ENCODE results near the gene DHX34.

The DHX34 gene

GRCh38 chr19:47417746-47418691, 68.9 kb downstream of the DHX34 start:
- DNase-seq (ENCODE audit: low spot score): no peak

GRCh38 chr19:47418692-47419029, 69.5 kb downstream of the DHX34 start:
- no peak for DNase-seq (ENCODE audit: low spot score)

GRCh38 chr19:47419030-47419783, 70.1 kb downstream of the DHX34 start, which contains the start of gene MEIS3:
Gene MEIS3, minus strand, starts transcription at chr19:47419527. Its CDS starts 446 bp downstream, at chr19:47419081.
- no peak for DNase-seq (ENCODE audit: low spot score)

- DNase-seq (ENCODE audit: low spot score): no peak
Observed at GRCh38 chr19:47419789-47420188, 70.7 kb downstream of the DHX34 start.

GRCh38 chr19:47421244-47421786, 72.2 kb downstream of the DHX34 start:
- DNase-seq (ENCODE audit: low spot score): no peak

- DNase-seq (ENCODE audit: low spot score): no peak
Observed at GRCh38 chr19:47421844-47422395, 72.8 kb downstream of the DHX34 start.

GRCh38 chr19:47422417-47423163, 73.5 kb downstream of the DHX34 start:
- DNase-seq (ENCODE audit: low spot score): no peak

- DNase-seq (ENCODE audit: low spot score): no peak
Observed at GRCh38 chr19:47423203-47423882, 74.2 kb downstream of the DHX34 start.

- DNase-seq (ENCODE audit: low spot score): peak; percentile 78
Observed at GRCh38 chr19:47427241-47428176, 78.4 kb downstream of the DHX34 start.

- DNase-seq (ENCODE audit: low spot score): peak; percentile 91
Observed at GRCh38 chr19:47428177-47428894, 79.2 kb downstream of the DHX34 start.

- no peak for DNase-seq (ENCODE audit: low spot score)
Observed at GRCh38 chr19:47429140-47429793, 80.2 kb downstream of the DHX34 start.

GRCh38 chr19:47430041-47430802, 81.1 kb downstream of the DHX34 start:
- peak; percentile 19 for DNase-seq (ENCODE audit: low spot score)

GRCh38 chr19:47432091-47432490, 83.0 kb downstream of the DHX34 start:
- no peak for DNase-seq (ENCODE audit: low spot score)
